AG04449 (cell line): ENCODE results near the gene WDR93.

Experiments
- CTCF ChIA-PET: fragments of 350-600 bp; formaldehyde crosslinking; extraction: SDS; loops from one replicate; lab custom pipeline; 2021; ENCODE audit warnings: antibody characterized with exemption; lab: Yijun Ruan, JAX
- POLR2A ChIA-PET: fragments of 400-600, 350-600 bp; formaldehyde crosslinking; extraction: SDS; loops from one replicate; lab custom pipeline; 2020; ENCODE audit warnings: antibody characterized with exemption, inconsistent platforms; lab: Yijun Ruan, JAX
- DNase-seq: peaks from one replicate; pipeline ENCODE4 v3.0.0-alpha.2; 2010; ENCODE audit warnings: low read depth, low spot score
- H3K4me3 ChIP-seq: 2 replicates; pipeline ENCODE4 v1.5.1; 2011; ENCODE audit warnings: low read depth, mild to moderate bottlenecking, control low read depth, low read length
- CTCF ChIP-seq: IDR thresholded peaks from one replicate; pipeline ENCODE4 v1.5.1; 2011; ENCODE audit warnings: mild to moderate bottlenecking, moderate library complexity, low read length, control low read depth, inconsistent platforms; ENCODE audit not compliant: insufficient read depth; ENCODE audit errors: missing control alignments

Gene WDR93

GRCh38 chr15:89745768-89746167 lies 55.2 kb downstream of the WDR93 start:
- DNase-seq: no peak
- H3K4me3 ChIP-seq: no peak overlapping the region
- no peak for TF ChIP-seq CTCF
- ChIA-PET CTCF (interaction anchor here (6.1 to 30.0 kb wide), 2 partner anchors 130 to 142 kb away, joined by 180 to 842 read pairs; no protein-coding TSS in a partner anchor), POLR2A (no interaction called here)

DNA sequence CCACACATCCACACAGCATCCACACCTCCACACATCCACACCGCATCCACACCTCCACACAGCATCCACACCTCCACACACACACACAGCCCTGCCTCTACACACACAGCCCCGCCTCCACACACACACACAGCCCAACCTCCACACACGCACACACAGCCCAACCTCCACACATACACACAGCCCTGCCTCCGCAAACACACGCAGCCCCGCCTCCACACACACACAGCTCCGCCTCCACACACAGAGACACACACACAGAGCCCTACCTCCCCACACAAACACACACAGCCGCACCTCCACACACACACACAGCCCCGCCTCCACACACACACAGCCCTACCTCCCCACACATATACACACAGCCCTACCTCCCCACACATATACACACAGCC lies 55.8 kb downstream of the WDR93 start:
- no peak for TF ChIP-seq CTCF
- ChIA-PET POLR2A (no interaction called here), CTCF (interaction anchor here (30.0 kb wide), 1 partner anchor 129 kb away, joined by 842 read pairs; no protein-coding TSS in a partner anchor)
- no peak for DNase-seq
- no peak overlapping the region for H3K4me3 ChIP-seq

DNA sequence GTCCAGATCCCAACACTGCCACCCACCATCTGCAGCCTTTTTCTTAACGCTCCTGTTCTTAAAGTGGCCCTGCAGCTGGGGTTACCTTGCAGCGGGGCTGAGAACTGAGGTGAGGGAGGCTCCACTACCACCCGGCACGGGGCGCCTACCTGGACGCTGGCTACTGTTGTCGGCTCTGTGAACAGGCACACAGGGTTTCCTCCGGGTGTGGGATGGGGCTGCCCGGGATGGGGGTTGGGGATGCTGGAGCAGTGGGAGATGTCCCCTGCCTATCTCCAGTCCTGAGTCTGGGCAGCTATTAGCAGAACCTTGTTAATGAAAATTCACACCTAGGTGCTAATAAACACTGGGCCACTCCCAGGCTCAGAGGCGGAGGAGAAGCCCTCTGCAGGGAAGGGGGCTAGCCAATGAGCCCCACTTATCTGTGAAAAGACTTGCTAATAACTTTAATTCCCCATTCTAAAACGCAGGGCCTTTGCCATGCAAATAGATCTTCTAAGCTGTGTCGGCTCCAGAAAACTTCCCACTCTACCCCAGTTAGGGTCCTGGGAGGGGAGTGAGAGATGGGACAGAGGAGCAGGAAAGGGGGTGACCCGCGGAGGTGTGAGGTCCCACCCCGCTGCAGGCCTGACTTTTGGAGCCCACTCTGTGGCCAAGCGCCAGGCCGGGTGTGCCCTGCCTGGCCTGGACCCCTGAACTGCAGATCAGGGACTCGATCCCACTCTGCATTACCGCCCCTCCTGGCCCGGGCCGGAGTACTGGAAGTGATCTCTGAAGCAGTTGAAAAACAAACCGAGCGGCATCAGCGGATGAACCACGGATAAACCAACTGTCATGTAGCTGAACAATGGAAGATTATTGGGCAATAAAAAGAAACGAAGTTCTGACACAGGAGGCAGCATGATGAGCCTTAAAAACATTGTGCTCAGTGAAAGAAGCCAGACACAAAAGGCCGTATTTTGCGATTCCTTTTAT lies 57.4 kb downstream of the WDR93 start:
- no peak for DNase-seq
- no peak overlapping the region for H3K4me3 ChIP-seq
- POLR2A ChIA-PET: no interaction called here
- CTCF ChIA-PET: interaction anchor here (3.0 to 30.0 kb wide), 4 partner anchors 7 to 141 kb away, joined by 28 to 842 read pairs (median 68); no protein-coding TSS in a partner anchor
- no peak for TF ChIP-seq CTCF

DNA sequence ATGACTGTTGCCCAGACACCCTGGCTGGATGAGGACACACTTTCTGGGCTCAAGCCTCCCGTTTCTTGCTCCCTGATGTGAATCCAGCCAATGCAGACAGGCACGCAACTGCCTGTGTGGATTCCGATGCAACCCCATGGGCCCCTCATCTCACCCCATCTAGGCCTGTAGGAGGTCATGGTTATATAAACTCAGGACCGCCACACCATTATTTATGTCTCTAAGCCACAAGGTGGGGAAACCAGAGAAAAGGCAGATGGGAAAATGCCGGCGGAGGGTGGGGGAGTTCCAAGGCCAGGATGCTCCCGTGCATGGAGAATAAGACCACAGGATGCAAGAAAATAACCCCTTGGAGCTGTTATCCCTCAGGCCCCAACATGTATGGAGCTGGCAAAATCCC lies 58.4 kb downstream of the WDR93 start:
- ChIA-PET CTCF (interaction anchor here (1.8 to 30.0 kb wide), 5 partner anchors 8 to 140 kb away, joined by 7 to 842 read pairs (median 50); no protein-coding TSS in a partner anchor), POLR2A (no interaction called here)
- no peak overlapping the region for H3K4me3 ChIP-seq
- TF ChIP-seq CTCF: no peak
- DNase-seq: no peak

DNA sequence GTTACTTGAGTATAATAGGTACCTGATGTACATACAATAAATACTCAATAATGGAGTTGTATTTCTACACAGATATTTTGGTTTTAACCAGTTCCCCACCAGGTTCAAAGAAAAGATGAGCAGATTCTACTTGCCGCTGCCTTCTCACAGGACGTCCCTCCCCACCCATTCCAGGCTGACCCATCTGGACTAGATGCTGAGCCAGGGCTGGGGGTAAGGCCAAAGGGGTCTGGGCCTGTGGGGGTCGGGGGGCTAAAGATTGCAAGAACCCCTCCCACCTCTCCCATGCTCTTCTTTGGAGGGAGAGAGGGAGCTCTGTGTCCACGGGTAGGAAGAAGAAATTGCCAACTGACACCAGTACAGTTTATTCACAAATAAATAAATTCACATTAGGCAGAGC lies 58.9 kb downstream of the WDR93 start:
- ChIA-PET CTCF (interaction anchor here (1.0 to 30.0 kb wide), 10 partner anchors 7 to 139 kb away, joined by 4 to 842 read pairs (median 6); no protein-coding TSS in a partner anchor), POLR2A (no interaction called here)
- TF ChIP-seq CTCF: no peak
- no peak for DNase-seq
- H3K4me3 ChIP-seq: no peak overlapping the region
